Astrocyte (in vitro differentiated cells and primary cell): ENCODE measurements around the gene RABGAP1L. TPM values are rescaled to one million over a fixed set of nuclear protein-coding genes. Genes with fewer than 3 reads are reported as not detected.

ENCODE experiments used
- DNase-seq: peaks from one replicate; pipeline ENCODE4 v3.0.0-alpha.2; 2010; ENCODE audit warnings: low read depth
- FAIRE-seq: peaks from 2 replicates; lab custom pipeline; 2011; peaks lifted over from hg19 to GRCh38; lab: Jason Lieb, UNC
- H2AFZ ChIP-seq: 2 replicates; pipeline ENCODE4 v1.6.0; 2012; ENCODE audit warnings: low read depth, low read length, inconsistent platforms
- H3K27ac ChIP-seq: 2 replicates; pipeline ENCODE4 v1.5.1; 2011; ENCODE audit warnings: low read depth, low read length, inconsistent platforms
- H3K27me3 ChIP-seq: 2 replicates; pipeline ENCODE4 v1.6.0; 2011; ENCODE audit warnings: low read length, inconsistent platforms; ENCODE audit not compliant: insufficient read depth
- H3K36me3 ChIP-seq: 2 replicates; pipeline ENCODE4 v1.5.1; 2011; ENCODE audit warnings: low read length, inconsistent platforms; ENCODE audit not compliant: insufficient read depth
- H3K4me1 ChIP-seq: 2 replicates; pipeline ENCODE4 v1.5.1; 2011; ENCODE audit warnings: low read length, inconsistent platforms; ENCODE audit not compliant: insufficient read depth
- H3K4me2 ChIP-seq: 2 replicates; pipeline ENCODE4 v1.6.0; 2012; ENCODE audit warnings: low read length, inconsistent platforms
- H3K4me3 ChIP-seq: 2 replicates; pipeline ENCODE4 v1.5.1; 2011; ENCODE audit warnings: low read depth, mild to moderate bottlenecking, low read length, inconsistent platforms; ENCODE audit not compliant: insufficient read depth
- H3K79me2 ChIP-seq: 2 replicates; pipeline ENCODE4 v1.6.0; 2012; ENCODE audit warnings: mild to moderate bottlenecking, low read length, inconsistent platforms; ENCODE audit not compliant: insufficient read depth
- H3K9ac ChIP-seq: 2 replicates; pipeline ENCODE4 v1.6.0; 2012; ENCODE audit warnings: mild to moderate bottlenecking, low read length, inconsistent platforms
- H3K9me3 ChIP-seq: 2 replicates; pipeline ENCODE4 v1.5.1; 2012; ENCODE audit warnings: low read depth, mild to moderate bottlenecking, low read length, inconsistent platforms; ENCODE audit not compliant: insufficient read depth
- H4K20me1 ChIP-seq: 2 replicates; pipeline ENCODE4 v1.6.0; 2012; ENCODE audit warnings: low read length, inconsistent platforms; ENCODE audit not compliant: insufficient read depth
- H3K27ac Mint-ChIP-seq: one replicate; pipeline ENCODE4 v1.8.0; 2021; ENCODE audit warnings: mild to moderate bottlenecking, mixed read lengths; ENCODE audit not compliant: unreplicated experiment
- H3K27me3 Mint-ChIP-seq: one replicate; pipeline ENCODE4 v1.8.0; 2021; ENCODE audit warnings: low read depth, mixed read lengths; ENCODE audit not compliant: unreplicated experiment
- H3K36me3 Mint-ChIP-seq: one replicate; pipeline ENCODE4 v1.8.0; 2021; ENCODE audit warnings: low read depth, mixed read lengths; ENCODE audit not compliant: unreplicated experiment
- H3K4me1 Mint-ChIP-seq: one replicate; pipeline ENCODE4 v1.8.0; 2021; ENCODE audit warnings: low read depth, mixed read lengths; ENCODE audit not compliant: unreplicated experiment
- H3K4me3 Mint-ChIP-seq: one replicate; pipeline ENCODE4 v1.8.0; 2021; ENCODE audit warnings: mild to moderate bottlenecking, moderate library complexity, mixed read lengths; ENCODE audit not compliant: unreplicated experiment
- H3K9me3 Mint-ChIP-seq: one replicate; pipeline ENCODE4 v1.8.0; 2021; ENCODE audit warnings: mild to moderate bottlenecking, mixed read lengths; ENCODE audit not compliant: unreplicated experiment
- CTCF ChIP-seq: IDR thresholded peaks from 2 replicates; pipeline ENCODE4 v1.5.1; 2011; ENCODE audit warnings: low read depth, mild to moderate bottlenecking, inconsistent platforms, low read length, moderate library complexity; ENCODE audit not compliant: insufficient read depth
- EZH2 ChIP-seq: IDR thresholded peaks from 2 replicates; pipeline ENCODE4 v1.6.1; 2012; ENCODE audit warnings: mild to moderate bottlenecking, low read length, inconsistent platforms; ENCODE audit not compliant: insufficient read depth
- total RNA-seq: library from RNA; stranded (reverse); gene quantifications from 2 replicates; pipeline ENCODE4 v1.2.1, GENCODE V29; 2021

The RABGAP1L gene
- total RNA-seq, 1 donor from 2014 or later = 40.2 TPM

DNA sequence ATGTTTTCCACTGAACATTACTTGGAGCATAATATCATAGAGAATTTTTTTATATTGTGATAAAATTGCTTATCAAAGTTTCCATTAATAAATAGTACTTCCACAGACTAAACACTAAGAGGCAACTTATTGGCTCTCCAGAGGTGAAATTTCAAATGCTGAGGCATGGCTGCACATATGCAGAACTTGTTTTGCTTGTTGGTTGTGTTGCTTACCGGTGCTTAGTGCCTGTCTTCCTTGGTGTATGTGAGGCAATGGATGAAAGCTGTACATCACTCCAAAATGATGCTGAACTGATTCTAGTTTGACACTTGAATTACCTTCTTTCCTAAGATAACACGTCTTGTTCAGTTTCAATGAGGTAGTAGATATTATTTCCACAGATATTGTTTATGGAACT lies 258.6 kb downstream of the RABGAP1L start:
- H3K36me3 Mint-ChIP-seq = no peaks in the 10 kb centered on the region
- H3K27ac ChIP-seq = no peak overlapping the region

GRCh38 chr1:174425121-174425520 lies 265.8 kb downstream of the RABGAP1L start:
- FAIRE-seq (no peak), DNase-seq (no peak)
- Mint-ChIP-seq H3K27me3 (no peaks in the 10 kb centered on the region), H3K4me3 (no peak overlapping the region), H3K36me3 (no peaks in the 10 kb centered on the region), H3K27ac (no peak overlapping the region), H3K9me3 (no peaks in the 10 kb centered on the region), H3K4me1 (no peaks in the 10 kb centered on the region)
- no peak overlapping the region for H2AFZ ChIP-seq
- H3K9ac ChIP-seq = no peak overlapping the region
- H3K27me3 ChIP-seq = no peaks in the 10 kb centered on the region
- H4K20me1 ChIP-seq = no peaks in the 10 kb centered on the region
- no peaks in the 10 kb centered on the region for H3K9me3 ChIP-seq
- H3K27ac ChIP-seq = no peak overlapping the region
- H3K4me1 ChIP-seq = no peaks in the 10 kb centered on the region
- no peak overlapping the region for H3K4me3 ChIP-seq
- no peaks in the 10 kb centered on the region for H3K79me2 ChIP-seq
- no peak for TF ChIP-seq EZH2
- no peak for TF ChIP-seq CTCF
- no peaks in the 10 kb centered on the region for H3K36me3 ChIP-seq
- H3K4me2 ChIP-seq = no peak overlapping the region

More for the DNA sequence above, 258.6 kb downstream of the RABGAP1L start:
- H3K36me3 ChIP-seq = no peaks in the 10 kb centered on the region
- FAIRE-seq (no peak), DNase-seq (no peak)
- no peak overlapping the region for H2AFZ ChIP-seq
- H3K27me3 ChIP-seq = no peaks in the 10 kb centered on the region
- Mint-ChIP-seq H3K9me3 (no peaks in the 10 kb centered on the region), H3K4me1 (no peaks in the 10 kb centered on the region), H3K4me3 (no peak overlapping the region), H3K27me3 (no peaks in the 10 kb centered on the region), H3K27ac (no peak overlapping the region)
- no peaks in the 10 kb centered on the region for H3K9me3 ChIP-seq
- no peaks in the 10 kb centered on the region for H3K4me1 ChIP-seq
- no peak overlapping the region for H3K4me2 ChIP-seq
- no peaks in the 10 kb centered on the region for H4K20me1 ChIP-seq
- H3K4me3 ChIP-seq = no peak overlapping the region
- TF ChIP-seq CTCF (no peak), EZH2 (no peak)
- no peaks in the 10 kb centered on the region for H3K79me2 ChIP-seq
- H3K9ac ChIP-seq = no peak overlapping the region

- Histone ChIP-seq H3K4me2 (no peak overlapping the region), H3K27me3 (no peaks in the 10 kb centered on the region), H4K20me1 (no peaks in the 10 kb centered on the region), H3K4me3 (no peak overlapping the region), H3K36me3 (no peaks in the 10 kb centered on the region), H3K9ac (no peak overlapping the region), H3K79me2 (no peaks in the 10 kb centered on the region), H3K9me3 (no peaks in the 10 kb centered on the region), H3K27ac (no peak overlapping the region), H3K4me1 (no peaks in the 10 kb centered on the region), H2AFZ (no peak overlapping the region)
- H3K4me1 Mint-ChIP-seq = no peaks in the 10 kb centered on the region
- no peaks in the 10 kb centered on the region for H3K27me3 Mint-ChIP-seq
- no peak for TF ChIP-seq EZH2
- TF ChIP-seq CTCF = no peak
- H3K9me3 Mint-ChIP-seq = no peaks in the 10 kb centered on the region
- H3K4me3 Mint-ChIP-seq = no peak overlapping the region
- H3K36me3 Mint-ChIP-seq = no peaks in the 10 kb centered on the region
- no peak overlapping the region for H3K27ac Mint-ChIP-seq
- DNase-seq = no peak
- FAIRE-seq = no peak
Measured at GRCh38 chr1:174426153-174426552, 266.8 kb downstream of the RABGAP1L start.
